Fibroblast of lung (primary cell): ENCODE results near the gene CCNF.

Experiments used
- CTCF ChIP-seq, 2 donors: IDR thresholded peaks in 1 of 2; conservative IDR thresholded peaks in 1 of 2; 1 replicate in 1 of 2; 2 replicates in 1 of 2; pipeline ENCODE4 v1.5.1; 2011 to 2012; ENCODE audit warnings: low read length in 2 of 2, control low read depth in 1 of 2, inconsistent platforms in 1 of 2, low read depth in 1 of 2, mild to moderate bottlenecking in 1 of 2
- EZH2 ChIP-seq: IDR thresholded peaks from 2 replicates; pipeline ENCODE4 v1.5.1; 2012; ENCODE audit warnings: low read length, control low read depth, mild to moderate bottlenecking; ENCODE audit errors: missing control alignments

GRCh38 chr16:2459647-2460390, 30.6 kb downstream of the CCNF start, which contains the start of gene TEDC2:
- no peak for TF ChIP-seq EZH2
- no peak for TF ChIP-seq CTCF (conservative IDR thresholded peaks at IDR 0.05 in 1 of 2, IDR thresholded peaks at IDR 0.05 in 1 of 2; ENCODE audit: low read depth in 1 of 2, low read length in 2 of 2)
